Activated CD8-positive, alpha-beta memory T cell treated with anti-CD3 and anti-CD28 coated beads for 48 hours (primary cell): ENCODE results near the gene FAM117A.
"Not testable (repeated sequence)": the region's sequence is repeated elsewhere in the genome, so short reads cannot be mapped to it uniquely, and the experiment has no call there.

Source experiments
- DNase-seq, 3 experiments: peaks; one replicate each; pipeline ENCODE4 v3.0.0-alpha.2; 2020; ENCODE audit warnings: low read depth in 2 of 3, low spot score in 2 of 3

FAM117A gene

GRCh38 chr17:49741009-49741691 is 22.8 kb downstream of the FAM117A start:
- no peak for DNase-seq

GRCh38 chr17:49739641-49740271 is 24.2 kb downstream of the FAM117A start:
- peak in 2 of 3 experiments; percentile 59 to 69 for DNase-seq

GRCh38 chr17:49738456-49739163 is 25.3 kb downstream of the FAM117A start:
- no peak for DNase-seq

GRCh38 chr17:49734515-49735490 is 29.1 kb downstream of the FAM117A start:
- no peak for DNase-seq

DNA sequence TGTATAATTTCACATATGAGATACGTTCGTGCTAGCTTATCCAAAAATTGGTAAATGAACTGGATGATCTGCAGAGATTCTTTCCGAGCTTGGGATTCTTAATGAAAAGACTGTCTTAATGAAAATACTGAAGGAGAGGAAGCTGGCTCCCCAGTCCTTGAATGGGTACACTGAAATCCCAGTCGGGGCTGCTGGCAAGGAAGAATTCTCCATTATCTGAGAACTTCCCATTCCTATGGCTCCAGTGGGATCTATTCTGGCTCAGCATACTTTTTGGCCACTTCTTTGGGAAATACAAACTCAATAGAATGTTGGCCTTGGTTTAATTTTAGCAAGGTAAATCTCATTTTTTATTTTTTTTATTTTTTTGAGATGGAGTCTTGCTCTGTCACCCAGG is 32.5 kb downstream of the FAM117A start:
- DNase-seq: no peak

GRCh38 chr17:49730785-49731434 is 33.0 kb downstream of the FAM117A start:
- no peak for DNase-seq

GRCh38 chr17:49730078-49730784 is 33.7 kb downstream of the FAM117A start:
- no peak for DNase-seq

DNA sequence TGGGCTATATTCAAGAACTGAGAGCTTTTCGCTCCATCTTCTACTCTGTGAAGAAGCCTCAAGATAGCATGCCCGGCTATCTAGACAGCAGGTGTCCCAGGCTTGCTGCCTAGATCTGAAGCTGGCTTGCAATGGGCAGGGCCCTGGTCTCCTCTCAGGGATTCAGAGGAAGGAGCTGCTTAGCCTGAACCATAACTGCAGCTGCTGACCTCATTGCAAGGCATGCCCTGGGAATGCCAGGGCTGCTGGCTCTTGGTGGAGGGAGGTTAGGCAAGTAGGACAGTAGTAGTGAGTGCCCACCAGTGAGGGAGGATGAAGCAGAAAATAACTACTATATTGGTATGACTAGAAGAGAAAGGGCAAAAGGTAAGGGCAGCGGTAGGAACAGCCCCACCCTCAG is 34.9 kb downstream of the FAM117A start:
- no peak for DNase-seq

DNA sequence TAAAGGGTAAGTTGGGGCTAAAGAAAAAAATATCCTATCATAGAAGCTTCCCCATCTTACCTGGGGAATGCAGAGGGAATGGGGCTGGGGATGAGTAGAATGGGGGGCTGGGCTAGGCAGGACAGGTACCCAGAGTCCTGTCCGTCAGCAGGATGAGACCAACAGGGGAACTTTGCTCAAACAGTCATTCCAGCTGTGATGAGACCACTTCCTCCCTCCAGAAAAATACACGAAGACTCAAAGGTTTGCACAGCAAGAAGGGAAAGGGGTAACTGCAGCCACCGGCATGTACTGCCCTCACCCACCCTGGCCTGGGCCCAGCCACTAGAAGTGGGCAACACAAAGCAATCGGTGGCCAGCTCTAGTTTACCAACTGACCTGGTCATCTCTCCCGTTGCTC is 35.5 kb downstream of the FAM117A start:
- no peak for DNase-seq

DNA sequence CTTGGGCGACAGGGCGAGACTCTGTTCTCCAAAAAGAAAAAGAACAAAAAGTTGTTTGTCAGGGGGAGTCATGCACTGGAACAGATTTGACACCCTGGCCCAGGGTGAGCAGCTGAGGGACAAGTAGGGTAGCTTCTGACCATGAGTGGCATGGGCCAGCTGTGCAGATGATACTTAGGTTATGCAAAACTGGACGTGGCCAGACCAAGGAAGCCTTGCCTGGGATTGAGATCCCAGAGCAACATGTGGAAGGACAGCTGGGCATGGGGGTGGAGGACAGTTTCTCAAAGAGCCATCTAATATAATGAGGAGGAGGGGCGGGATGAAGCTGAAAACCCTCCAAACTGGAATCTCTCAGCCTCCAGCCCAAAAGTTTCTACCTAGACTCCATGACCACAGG is 36.6 kb downstream of the FAM117A start:
- DNase-seq: no peak

- DNase-seq: no peak
Observed at GRCh38 chr17:49725452-49726130, 38.3 kb downstream of the FAM117A start.

DNA sequence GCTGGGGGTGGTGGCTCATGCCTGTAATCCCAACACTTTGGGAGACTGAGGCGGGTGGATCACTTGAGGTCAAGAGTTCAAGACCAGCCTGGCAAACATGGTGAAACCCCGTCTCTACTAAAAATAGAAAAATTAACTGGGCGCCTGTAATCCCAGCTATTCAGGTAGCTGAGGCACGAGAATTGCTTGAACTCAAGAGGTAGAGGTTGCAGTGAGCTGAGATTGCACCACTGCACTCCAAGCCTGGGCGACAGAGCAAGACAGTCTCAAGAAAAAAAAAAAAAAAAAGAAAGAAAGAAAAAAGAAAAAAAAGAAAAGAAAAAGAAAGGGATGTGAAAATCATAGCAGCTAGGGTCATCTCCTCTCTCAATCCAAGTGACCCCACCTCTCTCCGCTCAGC is 39.4 kb downstream of the FAM117A start:
- DNase-seq: not testable (repeated sequence)

- no peak for DNase-seq
Observed at GRCh38 chr17:49723423-49723822, 40.5 kb downstream of the FAM117A start.

- no peak for DNase-seq
Observed at GRCh38 chr17:49722066-49722465, 41.9 kb downstream of the FAM117A start.

DNA sequence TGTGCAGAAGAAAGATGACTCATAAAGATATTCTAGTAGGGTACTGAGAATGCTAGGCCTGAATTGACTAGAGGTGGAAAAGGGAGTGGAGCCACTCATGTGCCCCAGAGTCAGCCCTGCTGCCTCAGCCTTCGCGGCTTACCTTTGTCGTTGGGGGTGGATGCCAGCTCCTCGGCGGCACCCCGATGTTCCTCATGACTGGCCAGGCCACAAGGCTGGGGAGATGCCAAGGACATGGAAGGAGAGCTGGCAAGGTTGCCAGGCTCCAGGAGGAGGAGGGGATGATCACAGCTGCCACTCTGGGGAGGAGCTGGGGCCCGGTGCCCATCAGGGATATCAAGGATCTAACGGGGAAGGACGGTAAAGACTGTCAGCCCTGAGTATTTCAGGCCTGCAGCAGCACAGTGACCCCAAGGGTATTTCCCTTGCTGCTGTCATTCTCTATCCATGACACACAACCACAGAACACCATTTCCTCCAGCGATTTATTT is 46.5 kb downstream of the FAM117A start:
- DNase-seq: no peak

DNA sequence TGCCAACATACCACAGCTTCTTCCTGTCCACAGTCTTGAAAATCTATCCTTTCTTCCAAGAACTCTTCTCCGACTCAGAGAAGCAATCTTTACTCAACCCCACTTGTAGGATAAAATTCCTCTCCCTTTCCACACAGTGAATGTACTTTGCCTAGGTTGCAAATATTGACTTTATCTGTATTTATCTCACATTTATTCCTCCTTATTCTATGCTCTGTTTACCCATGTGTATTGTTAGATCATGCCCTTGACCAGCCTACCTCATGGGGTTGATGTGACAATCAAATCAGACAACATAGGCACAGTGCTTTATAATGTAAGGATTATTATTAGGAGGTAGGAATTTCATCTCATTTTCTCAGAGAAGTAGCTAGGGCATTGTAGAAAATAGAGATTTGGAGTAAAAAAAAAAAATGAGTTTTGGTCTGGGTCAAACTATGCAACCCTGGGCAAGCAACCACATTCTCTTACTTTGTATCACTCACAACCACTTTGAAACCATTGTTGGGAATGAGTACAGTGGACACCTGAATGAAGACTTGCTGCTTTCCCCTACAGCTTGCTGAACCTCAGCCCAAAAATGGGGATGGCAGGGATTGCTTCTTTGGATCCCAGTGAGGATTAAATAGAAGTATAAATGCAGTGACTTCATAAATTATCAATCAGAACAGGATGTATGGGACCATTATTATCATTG is 47.1 kb downstream of the FAM117A start:
- no peak for DNase-seq

GRCh38 chr17:49715717-49716279 is 48.1 kb downstream of the FAM117A start:
- DNase-seq: no peak

DNA sequence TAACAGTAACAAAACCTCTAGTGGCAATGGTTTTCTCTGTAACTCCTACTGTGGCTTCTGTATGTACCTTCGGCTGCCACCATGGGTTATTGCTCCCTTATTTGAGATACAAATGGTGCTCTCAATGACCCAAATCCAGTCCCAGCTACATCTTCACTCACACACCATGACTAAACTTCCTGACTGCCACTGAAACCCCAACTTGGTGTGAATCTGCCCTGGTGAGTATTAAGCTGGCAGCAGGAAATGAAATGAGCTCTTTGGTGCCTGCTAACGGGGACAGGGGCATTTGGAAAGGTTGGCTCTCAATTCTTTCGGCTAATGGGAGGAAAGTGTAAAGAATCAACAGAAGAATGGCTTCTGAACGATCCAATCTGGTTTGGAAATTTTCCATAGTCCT is 48.7 kb downstream of the FAM117A start:
- DNase-seq: no peak
